ENCODE data around the gene ARID4A.
"Not testable (repeated sequence)": the region's sequence is repeated elsewhere in the genome, so short reads cannot be mapped to it uniquely, and the experiment has no call there.

ARID4A gene

DNA sequence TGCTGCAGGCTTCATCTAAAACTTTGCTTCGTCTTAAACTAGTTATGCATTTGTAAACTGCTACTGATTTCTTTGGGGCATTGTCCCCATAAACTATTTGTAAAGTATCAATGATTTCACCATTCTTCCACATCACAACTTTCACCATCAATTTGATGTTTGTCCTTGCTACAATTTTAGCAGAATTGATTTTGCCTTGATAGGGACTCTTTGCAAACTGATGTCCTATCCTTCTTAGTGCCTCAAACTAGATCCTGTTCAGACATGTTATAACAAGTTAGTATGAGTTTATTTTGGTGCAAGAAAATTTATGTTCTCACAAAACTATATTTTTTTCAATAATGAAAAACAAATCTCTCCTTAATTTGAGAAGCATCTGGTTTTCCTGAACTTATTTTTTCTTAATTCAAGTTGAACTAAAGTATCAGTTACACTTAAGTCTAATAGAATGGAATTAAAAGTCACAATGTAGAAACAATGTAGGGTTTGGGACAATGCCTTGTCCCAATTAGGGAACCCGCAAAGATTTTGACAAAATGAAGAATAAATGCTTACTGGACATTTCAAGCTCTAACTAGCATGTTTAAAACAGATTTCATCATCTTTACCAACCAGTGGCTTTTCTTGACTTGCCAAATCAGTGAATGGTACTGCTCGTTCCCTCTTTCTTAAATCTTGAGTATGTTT is 10.1 kb upstream of the ARID4A start:
- DNase-seq (ENCODE audit: low read depth, low spot score) = no peak

DNA sequence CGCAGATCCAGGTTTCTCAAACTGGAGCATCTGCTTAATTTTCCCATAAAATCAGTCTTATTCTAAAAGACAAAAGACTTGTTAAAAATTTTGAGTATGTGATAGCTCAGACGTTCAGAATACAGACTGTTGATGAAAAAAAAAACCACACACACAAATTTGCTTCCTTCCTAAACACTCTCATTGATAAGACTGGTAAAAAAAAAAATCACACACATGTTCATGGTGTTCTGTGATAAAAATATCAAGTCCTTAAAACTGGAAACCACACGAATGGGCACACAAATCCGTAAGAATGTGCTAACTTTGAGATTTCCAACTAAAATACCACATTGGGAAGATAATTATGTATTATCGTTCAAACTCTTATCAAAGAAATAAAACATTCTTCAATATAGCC is 6.7 kb upstream of the ARID4A start:
- no peak for DNase-seq (ENCODE audit: low read depth, low spot score)

DNA sequence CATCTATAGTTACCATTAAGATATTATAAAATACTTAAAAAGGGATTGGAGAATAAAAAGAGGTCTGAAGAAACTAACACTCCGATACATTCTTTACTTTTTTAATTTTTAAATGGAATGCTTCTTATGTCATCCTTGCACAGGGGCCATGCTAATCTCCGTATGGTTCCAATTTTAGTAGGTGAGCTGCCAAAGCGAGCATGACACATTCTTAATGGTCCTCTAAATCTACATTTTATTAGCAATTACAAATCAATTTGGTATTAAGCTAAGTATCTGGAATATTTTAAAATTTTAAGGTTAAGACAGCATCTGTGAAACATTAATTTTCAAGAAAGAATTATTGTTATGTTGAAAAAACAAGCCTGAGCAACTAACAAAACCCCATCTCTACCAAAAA is 6.2 kb upstream of the ARID4A start:
- no peak for DNase-seq (ENCODE audit: low read depth, low spot score)

DNA sequence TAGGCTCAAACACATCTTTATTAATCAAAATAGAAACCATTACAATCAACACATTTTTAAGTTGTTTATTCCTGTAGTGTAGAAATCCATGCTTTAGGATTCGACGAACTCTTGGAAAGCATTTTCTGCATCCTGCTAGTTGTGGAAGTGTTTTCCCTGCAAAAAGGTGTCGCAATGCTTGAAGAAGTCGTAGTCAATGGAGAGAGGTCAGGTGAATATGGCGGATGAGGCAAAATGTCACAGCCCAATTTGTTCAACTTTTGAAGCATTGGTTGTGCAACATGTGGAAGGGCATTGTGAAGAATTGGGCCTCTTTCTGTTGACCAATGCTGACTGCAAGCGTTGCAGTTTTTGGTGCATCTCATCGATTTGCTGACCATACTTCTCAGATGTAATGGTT is 4.2 kb upstream of the ARID4A start:
- DNase-seq (ENCODE audit: low read depth, low spot score) = no peak

DNA sequence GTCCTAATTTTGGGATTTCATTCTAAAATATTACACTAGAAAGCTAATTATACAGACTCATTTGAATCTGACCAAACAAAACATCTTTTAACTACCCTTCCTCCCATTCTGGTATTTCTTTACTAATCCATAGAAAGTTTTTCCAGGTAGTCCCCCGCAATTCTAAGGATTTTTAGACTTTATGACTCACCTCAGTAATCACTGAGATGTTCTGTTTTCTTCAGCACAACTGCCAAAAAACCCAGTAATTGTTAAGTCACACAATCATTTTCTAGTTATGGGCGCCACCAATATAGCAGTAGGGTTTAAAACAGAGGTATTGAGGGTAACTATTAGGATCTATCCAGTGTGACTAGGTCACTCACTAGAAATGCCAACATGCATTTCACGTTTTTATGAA is 1.6 kb upstream of the ARID4A start:
- no peak for DNase-seq (ENCODE audit: low read depth, low spot score)

DNA sequence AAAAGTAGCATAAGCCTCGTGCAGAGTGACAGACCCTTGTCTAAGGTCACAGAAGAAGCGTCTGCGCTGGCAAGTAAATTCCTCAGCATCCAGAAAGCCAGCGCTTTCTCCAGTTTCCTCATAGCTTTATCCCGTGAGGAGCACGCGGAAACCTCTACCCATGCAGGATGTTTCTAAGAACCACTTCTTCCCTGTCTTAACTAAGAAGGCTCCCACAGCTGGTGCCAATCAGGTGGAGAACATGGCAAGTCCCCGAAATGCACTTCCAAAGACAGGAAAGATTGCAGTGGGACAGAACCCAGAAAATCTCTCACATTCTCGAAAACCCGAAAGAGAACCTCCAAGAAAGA is 968 bp upstream of the ARID4A start:
- no peak for DNase-seq (ENCODE audit: low read depth, low spot score)

DNA sequence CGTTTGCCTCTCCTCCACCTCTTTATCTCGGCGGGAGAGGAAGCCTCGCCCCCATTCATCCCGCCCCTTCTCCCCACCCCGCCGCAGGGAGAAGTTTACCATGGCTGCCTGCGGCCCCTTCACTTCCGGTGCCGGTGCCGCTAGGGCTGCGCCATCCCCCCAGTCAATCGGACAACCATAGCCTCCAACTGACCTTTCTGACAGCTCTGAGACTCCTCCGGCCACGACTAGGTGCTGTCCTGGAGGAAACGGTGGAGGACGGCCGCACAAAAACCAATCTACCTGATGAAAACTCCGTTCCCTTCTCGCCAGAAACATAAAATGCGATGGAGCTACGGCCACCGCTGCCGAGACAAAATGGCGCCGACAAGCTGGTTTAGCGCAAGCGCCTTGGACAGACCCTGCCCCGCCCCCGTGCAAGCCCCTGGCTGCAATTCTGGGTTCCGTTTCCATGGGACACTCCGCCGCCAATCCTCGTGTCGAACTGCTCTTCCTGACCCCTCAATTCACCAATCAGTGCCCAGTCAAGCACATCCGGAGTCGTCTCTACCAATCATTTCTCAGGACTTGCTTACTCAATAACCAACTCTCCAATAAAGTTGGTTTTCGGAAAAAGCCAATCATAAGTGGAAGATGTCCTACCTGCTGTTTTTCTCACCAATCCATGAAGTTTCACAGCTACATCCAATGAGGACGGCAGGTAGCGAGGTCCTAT is 436 bp upstream of the ARID4A start:
- peak; percentile 98 for DNase-seq (ENCODE audit: low read depth, low spot score)

DNA sequence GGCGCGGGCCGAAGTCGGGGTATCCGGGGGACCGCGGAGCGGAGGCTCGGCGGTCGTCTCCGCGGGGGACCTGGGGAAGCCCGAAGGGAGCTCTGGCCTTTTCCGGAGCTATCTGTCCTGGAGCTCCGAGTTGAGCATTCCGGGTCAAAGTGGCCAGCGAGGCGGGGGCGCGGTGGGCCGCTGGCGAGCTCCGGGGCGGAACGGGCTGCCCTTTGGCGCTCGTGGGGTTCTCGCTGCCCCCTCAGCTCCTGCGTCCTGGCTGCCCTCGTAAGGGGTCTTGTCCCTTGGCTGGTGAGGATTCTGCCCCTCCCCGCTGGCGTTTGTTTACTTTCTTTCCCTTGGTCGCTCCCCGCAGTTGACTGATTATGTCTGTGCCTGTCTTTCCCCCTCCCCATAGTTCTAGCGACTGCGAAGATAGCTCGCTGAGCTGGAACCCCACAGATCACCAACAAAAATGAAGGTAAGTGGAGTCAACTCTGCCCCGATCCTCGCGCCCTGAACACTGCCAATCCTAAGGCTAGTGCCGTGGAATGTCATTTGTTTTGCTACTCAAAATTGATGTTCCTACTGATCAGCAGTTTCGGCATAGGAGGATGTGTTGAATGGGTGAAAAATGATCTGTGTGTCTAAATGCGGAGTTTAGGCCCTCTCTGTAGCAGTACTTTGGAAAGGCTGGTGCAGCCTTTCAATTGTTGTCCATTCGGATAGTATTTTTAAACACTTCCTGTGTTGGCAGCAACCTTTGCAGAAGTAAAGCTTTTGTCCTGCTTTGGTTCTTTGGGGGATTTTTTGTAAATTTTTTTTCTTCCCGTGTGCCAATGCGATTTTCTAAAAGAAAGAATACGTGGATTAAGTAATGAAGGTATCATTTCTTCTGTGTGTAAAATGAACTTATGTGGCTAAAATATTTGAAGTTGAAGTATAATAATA is 1.3 kb downstream of the ARID4A start:
- no peak for DNase-seq (ENCODE audit: low read depth, low spot score)

DNA sequence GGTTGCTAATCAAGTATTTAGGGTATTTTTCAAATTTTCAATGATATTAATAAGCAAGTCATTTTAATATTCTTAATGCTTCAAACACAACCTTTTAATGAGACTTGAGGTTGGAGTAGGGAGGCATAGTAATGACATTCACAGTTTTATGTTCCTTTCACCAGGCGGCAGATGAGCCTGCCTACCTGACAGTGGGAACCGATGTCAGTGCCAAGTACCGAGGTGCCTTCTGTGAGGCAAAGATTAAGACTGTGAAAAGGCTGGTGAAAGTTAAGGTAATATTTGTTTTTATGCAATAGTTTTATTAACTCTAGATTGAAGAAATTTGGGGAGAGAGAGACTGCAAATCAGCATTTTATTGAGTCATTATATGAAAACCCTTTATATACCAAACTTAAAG is 3.1 kb downstream of the ARID4A start:
- no peak for DNase-seq (ENCODE audit: low read depth, low spot score)

DNA sequence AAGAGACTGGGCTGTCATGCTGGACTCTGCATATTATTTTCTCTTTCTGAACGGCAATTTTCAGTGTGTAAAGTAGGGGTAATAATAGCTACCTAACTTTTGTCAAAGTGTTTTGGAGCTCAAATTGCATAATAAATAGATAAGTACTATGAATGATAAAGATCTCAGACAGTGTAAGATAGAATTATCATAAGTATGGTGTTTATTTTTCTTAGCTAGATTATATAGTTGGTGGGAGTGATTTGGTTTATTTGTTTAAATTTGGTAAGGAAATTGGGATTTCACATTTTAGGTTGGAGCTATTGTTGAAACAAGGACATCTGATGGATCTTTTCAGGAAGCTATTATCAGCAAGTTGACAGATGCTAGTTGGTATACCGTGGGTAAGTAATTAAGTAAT is 7.4 kb downstream of the ARID4A start:
- DNase-seq (ENCODE audit: low read depth, low spot score) = no peak

DNA sequence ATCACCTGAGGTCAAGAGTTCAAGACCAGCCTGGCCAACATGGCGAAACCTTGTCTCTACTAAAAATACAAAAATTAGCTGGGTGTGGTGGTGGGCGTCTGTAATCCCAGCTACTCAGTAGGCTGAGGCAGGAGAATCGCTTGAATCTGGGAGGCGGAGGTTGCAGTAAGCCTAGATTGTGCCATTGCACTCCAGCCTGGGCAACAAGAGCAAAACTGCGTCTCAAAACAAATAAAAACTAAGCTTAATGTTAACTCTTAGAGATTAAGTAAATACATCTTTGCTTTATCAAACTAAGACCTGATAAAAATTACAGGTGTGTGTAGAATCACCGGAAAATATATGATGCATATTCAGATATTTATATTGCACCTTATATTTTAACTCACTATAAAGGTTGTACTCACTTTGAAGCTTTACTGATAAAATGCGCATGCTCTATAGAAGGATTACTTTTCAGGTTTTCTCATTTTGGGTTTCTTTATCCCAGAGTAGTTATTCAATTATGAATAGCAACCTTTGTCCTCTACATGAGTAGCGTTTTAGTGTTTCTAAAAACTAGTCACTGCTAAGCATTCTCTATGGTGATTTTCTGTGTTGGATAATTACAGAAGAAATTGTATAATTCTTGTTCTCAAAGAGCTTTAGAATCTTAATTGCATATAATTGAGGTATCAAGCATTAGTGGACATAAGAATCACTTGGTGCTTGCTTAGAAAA is 9.4 kb downstream of the ARID4A start:
- DNase-seq (ENCODE audit: low read depth, low spot score) = no peak

DNA sequence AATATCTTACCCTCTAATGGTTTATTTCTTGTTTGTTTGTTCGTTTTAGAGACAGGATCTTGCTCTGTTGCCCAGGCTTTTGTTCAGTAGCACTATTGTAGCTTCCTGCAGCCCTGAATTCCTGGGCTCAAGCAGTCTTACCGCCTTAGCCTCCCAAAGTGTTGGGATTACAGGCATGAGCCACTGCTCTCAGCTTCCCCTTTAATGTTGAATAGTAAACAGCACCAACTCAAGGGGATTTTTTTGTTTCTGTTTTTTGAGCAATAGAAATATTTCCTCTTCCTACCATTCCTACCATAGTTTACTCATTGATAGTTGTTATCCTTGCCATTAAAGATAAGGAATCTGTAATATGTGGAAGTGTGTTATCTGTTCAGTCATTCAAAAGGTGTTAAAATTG is 10.7 kb downstream of the ARID4A start:
- DNase-seq (ENCODE audit: low read depth, low spot score) = no peak

DNA sequence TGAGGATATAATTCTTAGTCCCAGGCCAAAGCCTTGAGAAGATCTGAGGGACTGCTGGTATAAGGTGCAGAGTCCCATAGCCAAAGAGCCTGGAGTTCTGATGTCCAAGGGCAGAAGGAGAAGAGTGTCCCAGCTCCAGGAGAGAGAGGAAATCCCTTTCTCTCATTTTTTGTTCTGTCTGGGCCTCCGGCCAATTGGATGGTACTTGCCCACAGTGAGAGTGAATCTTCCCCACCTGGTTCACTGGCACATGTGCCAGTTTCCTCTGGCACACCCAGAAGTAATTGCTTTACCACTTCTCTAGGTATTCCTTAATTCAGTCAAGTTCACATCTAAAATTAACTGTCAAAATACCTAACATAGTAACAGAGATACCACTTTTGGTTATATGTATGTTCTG is 15.3 kb downstream of the ARID4A start:
- DNase-seq (ENCODE audit: low read depth, low spot score) = no peak

DNA sequence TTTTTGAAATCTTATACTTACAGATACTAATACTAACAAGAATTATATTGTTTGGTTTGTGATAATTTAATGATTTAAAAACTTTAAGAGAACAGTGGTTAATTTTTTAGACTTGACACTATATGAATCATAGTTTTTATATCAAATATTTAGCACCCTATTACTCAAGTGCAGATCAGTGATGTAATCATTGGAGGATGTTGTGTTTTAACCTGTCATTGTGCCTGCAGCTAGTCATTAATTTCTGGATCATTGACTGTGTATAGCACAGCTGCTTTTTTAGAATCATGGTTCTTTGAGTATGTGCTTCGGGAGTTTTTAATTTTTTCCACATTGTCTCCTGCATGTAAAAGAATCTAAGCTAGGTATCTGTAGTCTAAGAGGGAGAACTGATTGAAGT is 17.3 kb downstream of the ARID4A start:
- DNase-seq (ENCODE audit: low read depth, low spot score) = no peak

DNA sequence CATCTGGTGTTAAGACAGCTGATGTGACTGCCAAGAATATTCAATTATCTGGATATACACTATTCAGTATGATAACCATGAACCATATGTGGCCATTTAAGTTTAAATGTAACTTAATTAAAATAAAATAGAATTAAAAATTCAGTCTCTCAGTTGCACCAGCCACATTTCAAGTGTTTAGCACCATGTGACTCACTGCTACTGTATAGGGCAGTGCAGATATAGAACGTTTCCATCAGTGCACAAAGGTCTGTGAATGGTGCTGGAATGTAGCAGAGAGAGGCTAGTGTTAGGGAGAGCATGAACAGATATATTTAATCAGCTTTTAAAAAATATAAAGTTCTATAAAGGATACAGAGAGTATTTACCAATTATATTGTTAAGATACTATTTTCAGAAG is 28.7 kb downstream of the ARID4A start:
- no peak for DNase-seq (ENCODE audit: low read depth, low spot score)

DNA sequence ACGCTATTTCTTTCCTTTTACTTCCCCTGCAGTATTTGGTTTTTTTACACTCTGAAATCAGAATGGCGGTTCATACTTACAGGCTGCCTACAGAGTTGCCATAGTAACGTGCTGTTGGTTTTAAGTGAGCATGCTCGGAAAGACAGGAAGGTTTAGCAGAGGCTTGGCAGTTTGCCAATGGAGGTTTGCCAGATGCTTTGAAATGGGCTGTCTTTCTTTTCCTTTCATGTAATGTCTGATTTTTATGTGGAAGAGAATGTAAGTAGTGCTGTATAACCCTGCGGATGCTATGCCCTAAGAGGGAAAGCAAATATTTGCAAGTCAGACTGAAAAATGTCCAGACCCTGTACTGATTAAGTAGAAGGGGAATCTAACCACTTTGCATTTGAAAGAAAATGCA is 32.8 kb downstream of the ARID4A start:
- peak; percentile 76 for DNase-seq (ENCODE audit: low read depth, low spot score)

DNA sequence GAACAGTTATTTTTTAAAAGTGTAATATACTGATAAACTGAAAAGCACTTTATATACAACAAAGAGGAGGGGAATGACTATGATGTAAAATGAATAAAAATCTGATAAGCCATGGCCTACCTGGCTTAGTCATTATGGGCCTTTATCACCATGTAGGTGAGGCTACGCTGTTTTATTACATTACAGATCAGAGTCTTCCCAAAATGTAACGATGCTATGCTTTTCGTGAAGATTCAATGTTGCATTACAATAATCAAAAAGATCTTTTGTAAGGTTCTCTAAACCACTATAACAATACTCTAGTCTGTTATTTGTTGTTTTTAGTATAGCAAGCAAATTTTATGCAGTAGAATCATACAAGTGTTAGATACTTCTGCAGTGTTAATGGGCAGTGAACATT is 34.2 kb downstream of the ARID4A start:
- DNase-seq (ENCODE audit: low read depth, low spot score) = no peak

DNA sequence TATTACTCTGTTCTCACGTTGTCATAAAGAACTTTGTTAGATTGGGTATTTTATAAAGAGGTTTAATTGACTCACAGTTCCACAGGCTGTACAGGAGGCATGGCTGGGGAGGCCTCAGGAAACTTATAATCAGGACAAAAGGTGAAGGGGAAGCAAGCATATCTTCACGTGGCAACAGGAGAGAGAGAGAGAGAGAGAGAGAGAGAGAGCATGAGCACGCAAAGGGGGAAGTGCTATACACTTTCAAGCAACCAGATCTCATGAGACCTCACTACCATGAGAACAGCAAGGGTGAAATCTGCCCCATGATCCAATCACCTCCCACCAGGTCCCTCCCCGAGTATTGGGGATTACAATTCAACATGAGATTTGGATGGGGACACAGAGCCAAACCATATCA is 41.3 kb downstream of the ARID4A start:
- not testable (repeated sequence) for DNase-seq (ENCODE audit: low read depth, low spot score)

DNA sequence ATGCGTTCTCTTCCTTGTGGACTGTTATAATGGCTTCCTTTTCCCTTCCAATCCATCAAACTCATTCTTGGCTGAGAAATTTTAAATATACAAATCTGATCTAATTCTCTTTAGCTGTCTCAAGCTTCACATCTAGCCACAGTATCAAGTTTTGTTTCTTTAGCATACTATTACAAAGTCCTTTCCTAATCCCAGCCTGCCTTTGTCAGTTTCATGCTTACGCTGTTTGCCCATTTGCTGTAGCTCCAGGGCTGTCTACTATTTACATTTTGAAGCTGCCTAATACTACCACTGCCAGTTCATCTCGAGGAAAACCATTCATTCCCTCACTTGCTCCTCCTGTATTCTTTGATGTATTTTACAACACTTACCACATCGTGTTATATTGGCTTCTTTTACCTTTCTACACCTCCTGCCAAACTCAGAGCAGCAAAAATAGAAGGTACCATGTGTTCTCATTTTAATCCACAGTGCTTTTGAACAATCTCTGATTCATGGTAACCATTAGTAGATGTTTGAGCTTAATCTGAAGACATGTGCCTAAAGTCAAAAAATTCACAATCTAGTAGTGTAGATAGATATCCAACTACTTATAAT is 42.9 kb downstream of the ARID4A start:
- no peak for DNase-seq (ENCODE audit: low read depth, low spot score)

DNA sequence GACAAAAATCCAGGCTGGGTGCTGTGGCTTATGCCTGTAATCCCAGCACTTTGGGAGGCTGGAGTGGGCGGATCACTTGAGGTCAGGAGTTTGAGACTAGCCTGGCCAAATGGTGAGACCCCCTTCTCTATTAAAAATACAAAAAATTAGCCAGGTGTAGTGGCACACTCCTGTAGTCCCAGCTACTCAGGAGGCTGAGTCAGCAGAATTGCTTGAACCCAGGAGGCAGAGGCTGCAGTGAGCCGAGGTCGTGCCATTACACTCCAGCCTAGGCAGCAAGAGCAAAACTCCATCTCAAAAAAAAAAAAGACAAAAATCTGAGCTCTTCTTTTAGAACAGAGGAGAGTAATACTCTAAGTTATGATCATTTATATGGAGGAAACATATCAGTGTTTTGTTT is 45.2 kb downstream of the ARID4A start:
- DNase-seq (ENCODE audit: low read depth, low spot score) = not testable (repeated sequence)

DNA sequence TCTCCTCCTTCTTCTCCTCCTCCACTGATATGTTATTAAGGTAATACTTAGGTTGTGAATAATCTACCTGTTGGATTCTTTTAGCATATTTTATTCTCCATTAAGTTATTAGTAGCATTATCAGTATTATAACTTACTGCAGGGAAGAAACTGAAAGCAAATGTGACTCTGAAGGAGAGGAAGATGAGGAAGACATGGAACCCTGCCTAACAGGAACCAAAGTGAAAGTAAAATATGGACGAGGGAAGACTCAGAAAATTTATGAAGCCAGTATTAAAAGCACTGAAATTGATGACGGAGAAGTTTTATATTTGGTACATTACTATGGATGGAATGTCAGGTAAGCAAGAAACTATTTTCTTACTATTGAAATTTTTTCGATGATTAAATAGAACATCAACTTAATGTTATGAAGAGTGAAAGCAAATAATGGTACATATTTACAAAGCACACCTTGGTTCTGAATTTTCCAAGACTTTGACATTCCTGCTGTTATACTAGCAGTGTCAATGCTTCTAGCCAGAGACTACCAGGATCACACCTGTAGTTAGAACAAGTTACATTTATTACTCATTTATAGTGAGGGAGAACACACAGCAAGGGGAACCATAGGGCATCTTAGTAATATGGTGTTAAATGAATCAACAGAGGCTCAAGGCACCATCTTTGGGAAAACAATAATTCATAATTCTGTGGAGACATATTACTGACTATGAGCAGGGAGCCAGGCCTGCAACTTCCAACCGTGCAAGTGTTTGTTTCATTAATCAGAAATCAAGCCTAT is 55.4 kb downstream of the ARID4A start:
- DNase-seq (ENCODE audit: low read depth, low spot score) = no peak

All from activated CD4-positive, CD25-positive, alpha-beta regulatory T cell treated with anti-CD3 and anti-CD28 coated beads, Interleukin-2, amount 50 U/mL, for 16 hours (primary cell).